ENCODE data around the gene ATP5PO.

ATP5PO gene

GRCh38 chr21:33893917-33894316 is 21.7 kb downstream of the ATP5PO start:
- TF ChIP-seq TSHZ2 (CRISPR knock-in tag; IDR thresholded peaks at IDR 0.05), result no peak
- TF ChIP-seq ESRRG (CRISPR knock-in tag; IDR thresholded peaks at IDR 0.05), result no peak
- TF ChIP-seq SNAI2 (CRISPR knock-in tag; IDR thresholded peaks at IDR 0.05), result no peak
- TF ChIP-seq ISL1 (CRISPR knock-in tag; IDR thresholded peaks at IDR 0.05), result no peak
- TF ChIP-seq POU6F1 (CRISPR knock-in tag; IDR thresholded peaks at IDR 0.05; ENCODE audit: borderline replicate concordance, low read depth), result no peak
- TF ChIP-seq ZFP3 (CRISPR knock-in tag; IDR thresholded peaks at IDR 0.05), result no peak
- ATAC-seq, result no peak

- TF ChIP-seq ZC3H10 (CRISPR knock-in tag; IDR thresholded peaks at IDR 0.05), result no peak
- no peak for TF ChIP-seq GLIS3 (CRISPR knock-in tag; IDR thresholded peaks at IDR 0.05)
- no peak for ATAC-seq
These were observed 22.8 kb downstream of the ATP5PO start for GRCh38 chr21:33892853-33893252.

- ATAC-seq, result no peak
- no peak for TF ChIP-seq PPARA (CRISPR knock-in tag; IDR thresholded peaks at IDR 0.05; ENCODE audit: borderline replicate concordance)
- TF ChIP-seq RARB (CRISPR knock-in tag; IDR thresholded peaks at IDR 0.05), result no peak
- no peak for TF ChIP-seq POU6F1 (CRISPR knock-in tag; IDR thresholded peaks at IDR 0.05; ENCODE audit: borderline replicate concordance, low read depth)
- no peak for TF ChIP-seq ZFP30 (CRISPR knock-in tag; IDR thresholded peaks at IDR 0.05)
- no peak for TF ChIP-seq TCF4 (CRISPR knock-in tag; IDR thresholded peaks at IDR 0.05; ENCODE audit: borderline replicate concordance)
- TF ChIP-seq ZNF565 (CRISPR knock-in tag; conservative IDR thresholded peaks at IDR 0.05; ENCODE audit: low read depth), result no peak
- no peak for TF ChIP-seq CSDC2 (CRISPR knock-in tag; IDR thresholded peaks at IDR 0.05)
- TF ChIP-seq ZC3H10 (CRISPR knock-in tag; IDR thresholded peaks at IDR 0.05), result no peak
- TF ChIP-seq GLIS3 (CRISPR knock-in tag; IDR thresholded peaks at IDR 0.05), result no peak
- no peak for TF ChIP-seq ZNF8 (CRISPR knock-in tag; IDR thresholded peaks at IDR 0.05)
- no peak for TF ChIP-seq ZFP3 (CRISPR knock-in tag; IDR thresholded peaks at IDR 0.05)
- no peak for TF ChIP-seq BACH2 (CRISPR knock-in tag; IDR thresholded peaks at IDR 0.05; ENCODE audit: borderline replicate concordance)
- no peak for TF ChIP-seq ESRRG (CRISPR knock-in tag; IDR thresholded peaks at IDR 0.05)
- no peak for TF ChIP-seq ARNTL (CRISPR knock-in tag; IDR thresholded peaks at IDR 0.05; ENCODE audit: borderline replicate concordance, low read depth)
- TF ChIP-seq CSRNP3 (CRISPR knock-in tag; IDR thresholded peaks at IDR 0.05), result no peak
- TF ChIP-seq SNAI2 (CRISPR knock-in tag; IDR thresholded peaks at IDR 0.05), result no peak
- TF ChIP-seq PATZ1 (CRISPR knock-in tag; IDR thresholded peaks at IDR 0.05; ENCODE audit: borderline replicate concordance), result no peak
- TF ChIP-seq CREB5 (CRISPR knock-in tag; IDR thresholded peaks at IDR 0.05; ENCODE audit: low read depth), result no peak
These were observed 25.4 kb downstream of the ATP5PO start for GRCh38 chr21:33890187-33890586.

Data from SK-N-SH treated with all-trans-retinoic acid at 6 μM for 48 hours (cell line).